ENCODE measurements around the gene ZFTA.
"Not testable (repeated sequence)": the region's sequence is repeated elsewhere in the genome, so short reads cannot be mapped to it uniquely, and the experiment has no call there.

ZFTA gene

GRCh38 chr11:63768237-63769041 lies at the start of gene ZFTA:
Gene ZFTA (minus strand): TSS chr11:63768775. CDS start chr11:63768622, 153 bp downstream.
- DNase-seq, result peak; percentile 13

GRCh38 chr11:63817758-63818498 lies 49.4 kb upstream of the ZFTA start:
- no peak for DNase-seq

- DNase-seq, result no peak
These were observed 48.2 kb upstream of the ZFTA start for GRCh38 chr11:63816732-63817131.

GRCh38 chr11:63816166-63816565 lies 47.6 kb upstream of the ZFTA start:
- no peak for DNase-seq

GRCh38 chr11:63814383-63814736 lies 45.8 kb upstream of the ZFTA start:
- DNase-seq, result no peak

- DNase-seq, result peak; percentile 13
These were observed 45.2 kb upstream of the ZFTA start for GRCh38 chr11:63813563-63814382.

GRCh38 chr11:63813035-63813562 lies 44.5 kb upstream of the ZFTA start, which contains the start of gene SPINDOC:
Gene SPINDOC (plus strand): TSS chr11:63813456. CDS start chr11:63813687, 231 bp downstream.
- peak; percentile 55 for DNase-seq

- DNase-seq, result no peak
These were observed 42.9 kb upstream of the ZFTA start for GRCh38 chr11:63811522-63811921.

GRCh38 chr11:63810383-63810782 lies 41.8 kb upstream of the ZFTA start:
- DNase-seq, result not testable (repeated sequence)

GRCh38 chr11:63805844-63806415 lies 37.4 kb upstream of the ZFTA start:
- DNase-seq, result no peak

GRCh38 chr11:63804259-63804658 lies 35.7 kb upstream of the ZFTA start:
- DNase-seq, result no peak

GRCh38 chr11:63802637-63803414 lies 34.3 kb upstream of the ZFTA start:
- DNase-seq, result no peak

GRCh38 chr11:63800921-63801320 lies 32.3 kb upstream of the ZFTA start:
- no peak for DNase-seq

- no peak for DNase-seq
These were observed 26.5 kb upstream of the ZFTA start for GRCh38 chr11:63795066-63795465.

- no peak for DNase-seq
These were observed 24.6 kb upstream of the ZFTA start for GRCh38 chr11:63793161-63793560.

- no peak for DNase-seq
These were observed 23.1 kb upstream of the ZFTA start for GRCh38 chr11:63791495-63792167.

GRCh38 chr11:63785823-63786222 lies 17.2 kb upstream of the ZFTA start:
- DNase-seq, result no peak

GRCh38 chr11:63783925-63784592 lies 15.5 kb upstream of the ZFTA start:
- DNase-seq, result no peak

- no peak for DNase-seq
These were observed 14.2 kb upstream of the ZFTA start for GRCh38 chr11:63782749-63783148.

GRCh38 chr11:63779039-63779438 lies 10.5 kb upstream of the ZFTA start:
- DNase-seq, result no peak

- no peak for DNase-seq
These were observed 6.6 kb upstream of the ZFTA start for GRCh38 chr11:63775191-63775590.
